CD4-positive, alpha-beta T cell treated with Interleukin-15 for 1 hour (primary cell): Measurements from ENCODE around the gene SERPINA1.

Experiments used
- DNase-seq: peaks from one replicate; pipeline ENCODE4 v3.0.0-alpha.2; 2020

The SERPINA1 gene

DNA sequence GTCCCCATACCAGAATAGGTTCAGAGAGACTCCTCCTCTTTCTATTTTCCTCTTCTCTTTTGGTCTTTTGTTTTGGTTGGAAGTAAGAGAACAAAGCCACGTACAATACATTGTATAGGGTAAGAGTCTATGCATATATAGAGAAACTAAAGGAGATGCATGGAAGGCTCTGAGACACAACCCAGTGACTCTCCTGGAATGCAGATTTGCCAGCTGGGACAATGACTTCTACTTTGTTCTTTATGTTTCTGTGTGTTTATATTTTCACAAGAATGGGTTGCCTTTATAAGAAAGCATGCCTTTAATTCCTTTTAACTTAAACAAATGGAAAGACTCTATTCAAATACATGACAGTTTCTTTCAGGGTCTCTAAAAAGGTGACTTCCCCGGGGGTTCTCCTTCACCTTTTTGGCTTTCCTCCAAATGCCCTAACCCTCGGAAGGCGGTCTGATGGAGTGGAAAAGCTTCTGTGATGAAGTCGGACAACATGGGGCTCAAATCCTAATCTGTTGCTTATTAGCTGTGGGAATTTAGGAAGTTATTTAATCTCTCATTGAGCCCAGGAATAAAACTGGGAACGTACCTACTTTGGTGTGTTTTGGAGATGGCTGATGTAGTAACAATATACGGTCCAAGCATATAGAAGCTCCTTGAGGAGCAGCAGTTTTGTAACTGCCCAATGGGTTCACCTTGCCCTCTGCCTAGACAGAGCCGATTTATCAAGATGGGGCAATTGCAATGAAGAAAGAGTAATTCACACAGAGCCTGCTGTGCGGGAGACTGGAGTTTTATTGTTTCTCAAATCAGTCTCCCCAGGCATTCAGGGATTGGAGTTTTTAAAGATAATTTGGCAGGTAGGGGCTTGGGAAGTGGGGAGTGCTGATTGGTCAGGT is 9.1 kb upstream of the SERPINA1 start:
- no peak for DNase-seq

DNA sequence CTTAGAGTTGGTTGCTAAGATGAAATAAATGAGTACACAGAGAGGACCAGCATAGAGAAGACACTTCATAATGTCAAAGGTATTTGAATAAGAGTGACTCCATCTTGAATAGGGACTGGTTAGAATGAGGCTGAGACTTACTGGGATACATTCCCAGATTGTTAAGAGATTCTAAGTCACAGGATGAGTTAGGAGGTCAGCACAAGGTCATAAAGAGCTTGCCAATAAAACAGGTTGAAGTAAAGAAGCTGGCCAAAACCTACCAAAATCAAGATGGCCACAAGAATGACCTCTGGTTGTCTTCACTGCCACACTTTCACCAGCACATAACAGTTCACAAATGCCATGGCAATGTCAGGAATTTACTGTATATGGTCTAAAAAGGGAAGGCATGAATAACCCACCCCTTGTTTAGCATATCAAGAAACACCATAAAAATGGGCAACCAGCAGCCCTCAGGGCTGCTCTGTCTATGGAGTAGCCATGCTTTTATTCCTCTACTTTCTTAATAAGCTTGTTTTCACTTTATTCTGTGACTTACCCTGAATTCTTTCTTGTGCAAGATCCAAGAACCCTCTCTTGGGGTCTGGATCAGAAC is 8.3 kb upstream of the SERPINA1 start:
- DNase-seq = no peak

DNA sequence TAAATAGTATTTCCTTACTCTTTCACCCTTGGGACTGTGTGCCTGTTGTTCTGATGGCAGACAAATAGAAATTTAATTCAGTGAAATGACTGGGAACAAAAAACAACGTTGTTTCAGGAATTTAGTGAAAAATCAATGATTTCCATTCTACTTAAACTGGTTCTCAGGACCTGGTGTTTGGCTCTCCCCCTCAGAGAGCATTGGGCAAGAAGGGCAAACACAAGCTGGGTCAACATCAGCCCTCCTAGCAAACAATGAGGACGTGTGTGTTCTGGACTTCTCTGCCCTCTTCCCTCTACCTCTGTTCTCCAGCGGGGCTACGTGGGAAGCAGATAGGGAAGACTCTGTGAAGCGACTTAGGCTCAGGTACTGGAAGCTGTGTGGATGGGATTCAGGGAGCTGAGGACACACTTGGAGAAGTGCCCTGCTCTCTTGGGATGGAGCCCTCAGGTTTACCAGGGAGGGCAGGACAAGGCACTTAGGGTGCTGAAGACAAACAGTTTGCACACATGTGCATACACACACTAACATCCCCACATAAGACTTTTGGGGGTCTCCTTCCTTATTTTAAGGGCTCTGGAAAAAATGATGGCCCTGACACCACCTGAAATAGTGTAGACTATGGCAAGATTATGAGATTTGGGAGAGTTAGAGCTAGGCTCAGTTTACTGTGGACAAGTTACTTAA is 7.6 kb upstream of the SERPINA1 start:
- no peak for DNase-seq

DNA sequence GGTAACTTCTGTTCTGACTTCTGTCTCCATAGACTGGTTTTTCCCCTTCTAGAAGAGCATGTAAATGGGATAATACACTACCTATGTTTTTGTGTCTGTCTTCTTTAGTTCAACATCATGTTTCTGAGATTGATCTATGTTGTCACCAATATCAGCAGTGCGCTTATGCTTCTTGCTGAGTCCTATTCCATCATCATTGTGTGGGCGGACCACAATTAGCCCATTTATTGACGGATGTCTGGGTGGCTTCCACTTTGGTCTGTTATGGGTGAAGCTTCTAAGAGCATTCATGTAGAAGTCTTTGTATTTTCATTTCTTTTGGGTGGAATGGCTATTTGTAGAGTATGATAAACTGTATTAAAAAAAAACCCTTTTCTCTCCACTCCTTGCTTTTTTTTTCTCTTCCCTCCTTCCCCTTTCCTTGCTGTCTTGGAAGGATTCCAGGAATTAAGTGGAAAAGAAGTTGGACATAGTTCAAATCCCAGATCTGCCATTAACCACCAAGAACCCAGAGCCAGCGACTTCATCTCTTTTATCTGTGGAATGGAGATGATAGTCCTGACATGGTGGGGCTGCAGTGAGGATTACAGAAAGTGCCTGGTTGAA is 7.0 kb upstream of the SERPINA1 start:
- DNase-seq = no peak

DNA sequence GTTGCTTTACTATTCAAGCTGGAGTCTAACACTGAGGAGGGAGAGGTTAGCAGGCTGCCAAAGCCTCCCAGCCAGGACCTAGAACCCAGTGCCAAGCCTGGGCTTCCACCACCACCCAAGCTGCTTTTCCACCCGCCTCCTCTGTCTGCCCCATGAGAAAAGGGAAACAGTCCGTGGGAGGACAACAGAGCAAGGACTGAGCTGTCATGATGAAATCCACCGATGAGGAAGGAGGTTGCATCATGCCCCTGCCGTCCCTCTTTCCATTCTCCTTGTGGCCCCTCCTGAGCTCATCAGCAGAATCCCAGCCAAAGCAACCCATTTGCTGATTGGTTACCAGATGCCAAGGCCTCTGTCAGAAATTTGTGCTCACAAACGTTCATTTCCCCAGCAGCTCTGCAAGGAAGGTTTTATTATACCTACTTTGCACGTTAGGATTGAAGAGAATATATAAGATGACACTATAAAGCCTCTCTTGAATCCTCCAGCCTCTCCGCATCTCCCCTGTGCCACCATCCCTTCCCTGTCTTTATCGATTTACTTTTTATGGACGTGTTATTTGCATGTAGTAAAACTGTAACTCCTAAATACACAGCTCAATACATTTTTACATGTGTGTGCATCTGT is 6.3 kb upstream of the SERPINA1 start:
- peak; percentile 72 for DNase-seq

DNA sequence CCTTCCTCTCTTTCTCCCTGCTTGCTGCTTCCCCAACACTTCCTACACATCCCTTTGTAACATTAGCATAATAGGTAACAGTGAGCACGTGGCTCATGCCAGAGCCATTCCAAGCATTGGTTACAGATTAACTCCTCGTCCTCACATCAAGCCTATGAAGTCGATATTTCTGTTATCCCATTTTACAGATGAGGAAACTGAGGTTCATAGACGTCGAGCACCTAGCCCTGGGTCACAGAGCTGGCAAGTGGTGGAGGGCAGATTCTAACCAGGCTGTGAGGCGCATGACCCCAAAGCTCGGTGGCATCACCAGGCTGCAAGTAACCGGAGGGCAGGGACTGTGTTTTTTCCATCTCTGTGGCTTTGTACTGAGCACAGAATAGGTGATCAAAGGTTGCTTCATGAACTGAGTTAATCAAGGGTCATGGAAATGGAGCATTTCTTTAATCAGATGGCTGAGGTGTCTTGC is 5.7 kb upstream of the SERPINA1 start:
- DNase-seq = no peak

DNA sequence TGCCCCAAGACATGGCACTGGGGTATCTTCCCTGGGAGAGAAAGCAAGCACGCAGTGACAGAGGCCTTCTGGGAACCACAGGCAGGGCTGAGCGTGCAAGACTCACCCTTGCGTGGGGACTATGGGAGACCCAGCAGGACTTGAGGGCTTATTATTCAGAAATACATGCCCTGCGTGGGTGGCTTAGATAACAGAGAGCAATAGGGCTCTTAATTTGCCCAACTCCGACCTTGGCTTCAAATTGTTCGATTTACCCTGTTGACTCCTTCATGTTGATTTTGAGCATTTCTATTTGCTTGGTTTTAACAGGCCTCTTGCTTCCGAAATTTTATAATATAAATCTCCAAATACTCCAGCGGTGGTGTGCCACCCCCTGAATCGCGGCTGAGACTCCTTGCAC is 5.1 kb upstream of the SERPINA1 start:
- DNase-seq = no peak

DNA sequence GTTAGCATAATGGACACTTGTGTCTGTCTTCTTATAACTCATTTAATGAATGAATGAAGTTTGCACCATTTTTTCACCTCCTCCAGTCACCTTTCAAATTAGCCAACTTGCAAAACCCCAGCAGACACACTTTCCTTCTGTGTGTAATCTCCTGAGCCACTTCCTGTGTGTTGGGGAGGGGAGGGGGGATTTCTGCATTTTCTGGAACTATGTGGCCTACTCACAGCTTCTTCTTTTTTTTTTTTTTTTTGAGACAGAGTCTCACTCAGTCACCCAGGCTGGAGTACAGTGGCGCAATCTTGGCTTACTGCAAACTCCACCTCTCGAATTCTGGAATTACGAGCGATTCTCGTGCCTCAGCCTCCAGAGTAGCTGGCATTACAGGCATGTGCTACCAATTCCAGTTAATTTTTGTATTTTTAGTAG is 4.1 kb upstream of the SERPINA1 start:
- DNase-seq = peak; percentile 75

DNA sequence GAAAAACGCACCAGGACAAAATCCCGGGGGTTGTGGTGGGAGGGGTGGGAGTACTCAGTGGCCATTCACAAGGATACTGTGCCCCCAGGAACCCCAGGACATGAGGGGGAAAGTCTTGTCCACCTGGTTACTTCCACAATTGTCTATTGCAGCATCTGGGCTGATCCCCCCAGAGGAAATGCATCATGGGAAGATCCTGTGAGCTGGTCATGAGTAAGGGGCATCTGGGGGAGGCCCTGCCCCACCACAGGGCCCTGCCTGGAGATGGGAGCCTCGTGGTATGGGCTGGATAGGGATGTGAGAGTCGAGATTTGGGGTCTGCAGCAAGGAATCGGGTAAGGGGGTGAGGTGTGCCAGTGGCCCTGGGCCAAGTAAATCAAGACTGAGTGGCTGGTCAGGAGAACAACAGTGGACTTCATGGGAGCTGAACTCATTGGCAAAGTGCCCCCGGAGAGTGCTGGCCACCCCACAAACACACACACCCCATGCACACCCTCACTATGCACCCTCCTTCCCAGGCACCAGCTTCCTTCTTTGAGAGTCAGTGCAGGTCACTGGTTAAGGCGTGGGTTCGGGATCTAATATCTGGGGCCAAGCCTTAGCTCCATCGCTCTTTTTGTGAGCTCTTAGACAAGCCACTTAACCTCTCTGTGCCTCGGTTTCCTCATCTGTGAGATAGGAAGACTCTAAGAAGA is 3.0 kb upstream of the SERPINA1 start:
- DNase-seq = peak; percentile 37

DNA sequence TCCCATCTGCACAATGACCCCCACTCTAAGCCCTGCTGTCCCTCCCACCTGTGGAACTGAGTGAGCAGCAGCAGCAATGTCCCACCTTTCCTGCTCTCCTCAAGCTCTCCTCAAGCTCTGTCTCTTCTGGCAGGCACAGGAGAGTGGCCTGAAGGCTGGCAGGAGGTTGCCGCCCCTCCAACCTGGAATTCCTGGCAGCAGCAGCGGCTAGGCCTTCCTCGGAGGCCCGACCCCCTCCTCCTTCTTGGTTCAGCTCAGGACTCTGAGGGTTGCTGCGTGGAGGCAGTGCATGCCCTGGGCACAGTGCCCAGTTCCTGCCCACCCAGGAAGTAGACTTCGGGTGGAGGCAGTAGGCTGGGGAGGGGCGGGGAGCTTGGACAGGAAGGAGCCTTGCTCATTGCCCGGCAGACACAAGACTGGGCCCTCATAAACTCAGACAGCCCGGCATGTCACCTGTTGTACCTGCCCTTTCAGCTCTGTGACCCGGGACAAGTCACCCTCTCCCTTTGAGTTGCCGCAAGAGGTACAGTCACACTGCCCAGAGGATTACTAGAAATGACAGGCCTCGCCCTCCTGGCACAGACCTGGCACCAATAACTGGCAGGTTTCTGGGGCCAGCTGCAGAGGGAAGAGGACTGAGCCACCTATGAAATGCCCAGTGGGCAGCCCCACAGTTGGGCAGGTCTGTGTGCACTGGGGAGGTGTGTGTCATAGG is 2.1 kb upstream of the SERPINA1 start:
- peak; percentile 73 for DNase-seq

DNA sequence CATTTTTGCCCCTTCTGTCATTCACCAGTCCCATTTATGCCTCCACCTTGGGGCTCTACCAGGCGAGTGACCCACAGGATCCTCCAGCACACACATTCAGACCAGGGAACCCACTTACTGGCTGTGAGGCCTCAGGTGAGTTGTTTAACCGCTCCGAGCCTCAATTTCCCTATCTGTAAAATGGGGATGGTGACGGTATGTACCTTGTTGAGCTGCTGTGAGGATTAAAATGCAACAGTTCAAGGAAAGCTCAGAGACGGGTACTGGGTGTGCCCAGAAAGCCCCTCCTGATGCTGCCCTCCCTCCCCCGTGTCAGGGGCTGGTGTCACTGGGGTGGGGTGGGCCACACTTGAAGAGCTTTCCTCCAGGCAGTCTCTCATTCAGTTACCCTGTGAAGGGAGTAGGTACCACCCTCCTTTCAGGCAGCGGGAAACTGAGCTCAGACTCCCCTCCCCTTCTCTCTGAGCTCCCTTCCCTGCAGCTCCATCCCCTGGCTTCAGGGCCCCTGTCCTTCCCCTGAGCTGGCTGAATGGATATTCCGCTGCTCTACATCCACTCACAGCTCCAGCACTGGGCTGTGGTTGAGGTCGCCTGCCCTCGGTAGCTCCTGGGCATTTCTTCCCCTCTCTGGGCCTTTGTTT is 1.4 kb upstream of the SERPINA1 start:
- no peak for DNase-seq

DNA sequence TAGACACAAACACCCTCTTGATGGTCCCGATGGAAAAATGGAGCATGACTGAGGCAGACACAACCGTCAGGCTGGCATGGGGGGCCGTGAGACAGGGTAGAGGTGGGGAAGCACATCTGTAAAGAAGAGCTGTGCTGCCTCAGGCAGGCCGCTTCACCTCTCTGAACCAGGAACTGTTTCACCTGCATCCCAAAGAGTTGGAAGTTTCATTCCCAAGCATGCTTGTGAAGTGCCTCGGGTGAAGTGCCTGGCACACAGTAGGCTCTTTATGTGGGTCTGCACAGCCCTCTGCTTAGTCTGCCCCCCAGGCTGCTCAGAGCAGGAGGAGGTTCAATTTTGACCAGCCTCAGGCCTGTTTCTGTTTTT is 685 bp upstream of the SERPINA1 start:
- no peak for DNase-seq

DNA sequence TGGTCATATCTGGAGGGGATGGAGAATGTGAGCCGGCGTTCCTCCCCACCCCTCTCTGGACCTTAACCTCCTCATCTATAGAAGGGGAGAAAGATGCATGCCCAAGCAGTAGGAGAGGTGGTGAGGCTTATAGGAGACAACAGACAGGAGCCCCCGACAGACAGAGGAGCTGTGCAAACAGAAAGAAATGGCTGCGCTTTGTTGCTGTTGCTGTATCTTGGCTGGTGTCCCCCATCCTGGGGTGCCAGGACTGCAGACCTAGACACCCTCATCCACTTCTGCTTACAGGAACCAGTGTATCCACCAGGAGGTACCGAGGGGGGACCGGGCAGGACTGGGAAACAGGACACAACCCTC is 397 bp downstream of the SERPINA1 start:
- DNase-seq = no peak

DNA sequence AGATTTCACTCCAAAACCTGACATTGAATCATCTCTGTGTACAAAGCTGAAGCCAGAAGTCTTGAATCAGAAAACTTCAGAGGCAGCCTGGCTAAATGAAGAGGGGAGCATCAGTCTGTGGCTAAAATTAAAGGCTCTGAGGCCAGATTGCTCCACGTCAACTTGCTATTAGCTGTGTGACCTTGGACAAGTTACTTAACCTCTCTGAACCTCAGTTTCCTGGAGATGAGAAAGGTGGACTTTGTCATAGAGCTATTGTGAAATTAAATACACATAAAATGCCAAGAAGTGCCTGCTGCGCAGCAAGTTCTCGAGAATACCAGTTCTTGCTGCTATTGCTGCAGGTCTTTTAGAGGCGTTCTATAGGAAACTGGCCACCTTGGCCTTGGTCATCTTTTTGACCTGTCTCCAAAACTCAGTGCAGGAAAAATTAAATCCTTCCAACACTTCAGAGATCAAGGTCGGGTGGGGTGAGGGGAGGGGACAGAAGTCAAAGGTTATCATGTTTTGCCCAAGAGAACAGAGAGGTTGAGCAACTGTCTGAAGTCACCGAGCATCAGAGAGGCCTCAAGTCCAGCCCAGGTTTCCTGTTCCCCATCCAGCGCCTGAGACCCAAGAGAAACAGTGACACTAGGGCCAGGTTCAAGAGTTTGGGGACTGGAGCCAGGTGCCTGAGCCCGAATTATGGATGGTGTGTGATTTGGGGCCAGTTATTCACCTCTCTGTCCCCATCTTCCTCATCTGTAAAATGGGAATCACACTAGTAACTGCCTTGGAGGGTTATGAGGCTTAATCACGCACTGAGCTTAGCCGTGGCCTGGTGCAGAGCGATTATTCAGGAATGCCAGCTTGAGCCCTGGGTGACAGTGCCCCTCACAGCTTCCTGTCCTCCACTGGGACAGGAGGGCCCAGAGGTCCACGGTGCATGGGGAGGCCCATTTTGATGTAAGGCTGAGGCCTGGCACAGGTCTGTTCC is 1.1 kb downstream of the SERPINA1 start:
- DNase-seq = no peak

DNA sequence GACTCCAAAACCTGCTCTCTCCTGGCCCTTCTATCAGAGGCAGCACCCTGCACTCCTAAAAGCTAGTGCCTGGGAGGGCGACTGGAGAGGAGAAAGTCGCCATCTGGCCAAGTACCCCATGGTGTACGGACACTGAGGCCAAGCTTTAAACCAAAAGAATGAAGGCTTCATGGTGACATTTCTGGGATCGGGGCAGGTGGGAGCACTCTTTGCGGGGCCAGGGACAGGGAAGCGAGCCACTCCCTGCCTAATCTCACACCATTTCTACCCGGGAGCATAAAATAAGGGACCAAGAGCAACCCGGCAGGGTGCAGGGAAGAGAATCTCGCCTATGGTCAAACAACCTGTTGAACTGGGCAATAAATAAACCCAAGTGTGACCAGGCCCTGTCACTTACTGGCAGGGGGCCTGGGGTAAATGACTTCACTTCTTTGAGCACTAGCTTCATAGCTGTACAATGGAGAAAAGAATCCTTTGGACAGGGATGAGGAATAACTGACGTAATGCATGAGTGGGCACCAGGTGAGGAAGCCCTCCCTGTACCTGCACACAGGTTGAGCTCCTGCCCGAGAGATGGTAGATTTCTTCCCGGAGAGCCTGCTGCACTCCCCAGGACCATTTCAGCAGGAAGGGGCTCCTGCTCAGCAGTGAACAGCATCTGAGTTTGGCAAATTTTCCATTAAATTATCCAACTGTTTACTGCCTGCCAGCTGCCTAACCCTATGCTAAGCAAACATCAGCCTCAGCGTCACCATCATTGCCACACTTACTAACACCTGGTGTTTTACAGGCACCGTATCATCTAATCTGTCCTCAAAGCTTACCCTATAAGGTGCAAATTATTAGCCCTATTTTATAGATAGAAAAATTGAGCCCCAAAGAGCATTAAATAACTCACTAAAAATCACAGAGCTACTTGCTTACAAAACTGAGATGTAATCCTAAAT is 2.0 kb downstream of the SERPINA1 start:
- no peak for DNase-seq

DNA sequence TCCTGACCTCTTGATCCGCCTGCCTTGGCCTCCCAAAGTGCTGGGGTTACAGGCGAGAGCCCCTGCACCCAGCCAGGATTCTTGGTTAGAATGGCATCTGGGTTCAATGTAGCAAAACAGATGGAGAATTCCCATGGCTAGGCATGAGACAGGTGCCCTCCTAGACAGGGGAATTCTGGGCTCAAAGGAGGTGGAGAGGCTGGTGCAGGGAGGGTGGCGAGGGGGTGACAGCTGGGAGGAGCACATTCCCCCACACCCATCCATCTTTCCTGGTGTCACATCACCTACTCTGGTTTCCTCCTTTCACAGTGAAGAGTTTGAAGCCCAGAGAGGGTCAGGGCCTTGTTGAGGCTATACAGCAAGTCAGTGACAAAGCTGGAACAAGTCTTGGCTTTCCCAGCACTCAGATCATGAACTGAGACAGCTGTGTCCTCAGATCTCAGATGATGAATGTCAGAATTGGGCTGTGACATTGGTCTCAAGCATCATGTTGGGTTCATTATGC is 2.8 kb downstream of the SERPINA1 start:
- no peak for DNase-seq

DNA sequence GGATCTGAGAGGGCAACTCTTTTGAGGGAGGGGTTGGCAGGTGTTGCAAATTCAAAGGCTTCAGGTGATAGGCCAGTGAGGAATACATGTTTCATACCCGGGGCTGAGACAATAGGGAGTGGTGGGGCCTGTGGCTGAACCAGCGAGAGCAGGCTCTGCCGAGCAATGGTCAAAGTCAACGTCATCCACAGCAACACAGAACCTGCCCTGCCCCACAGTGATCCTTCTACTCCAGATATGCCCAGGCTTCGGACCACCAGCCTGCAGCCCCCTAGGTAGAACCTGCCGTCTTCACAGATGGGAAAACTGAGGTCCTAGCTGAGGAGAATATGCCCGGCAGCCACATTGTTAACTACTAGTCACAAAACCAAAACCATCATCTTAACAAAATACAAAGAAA is 4.1 kb downstream of the SERPINA1 start:
- no peak for DNase-seq

DNA sequence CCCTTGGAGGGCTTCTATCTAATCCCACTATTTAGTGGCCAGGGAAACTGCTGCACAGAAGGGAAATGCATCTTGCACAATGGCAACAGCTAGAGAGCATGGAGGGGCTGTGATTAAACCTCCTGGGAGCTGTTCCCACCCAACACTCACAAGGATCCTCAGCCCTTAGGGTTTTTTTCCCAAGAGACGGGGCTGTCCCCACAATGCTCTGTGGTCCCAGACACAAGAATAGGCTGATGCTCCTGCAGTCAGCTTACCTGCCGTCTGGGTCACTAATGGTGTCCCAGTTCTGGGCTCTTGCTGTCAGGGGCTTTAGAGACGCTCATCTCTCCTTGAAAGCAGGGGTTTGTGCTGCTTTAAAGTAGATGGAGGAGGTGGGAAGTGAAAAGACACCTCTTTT is 4.6 kb downstream of the SERPINA1 start:
- DNase-seq = no peak
